Posterior vena cava (tissue), 2 donors: Measurements from ENCODE around the gene GLT6D1. TPM values are rescaled to one million over a fixed set of nuclear protein-coding genes. Genes with fewer than 3 reads are reported as not detected.
A peak's percentile ranks its signal among the peaks of the same experiment; 100 is the strongest.

Experiments
- DNase-seq: peaks from one replicate; pipeline ENCODE4 v3.0.0-alpha.2; 2020; ENCODE audit warnings: low spot score
- intact Hi-C, 2 donors: fragments of 100-400 bp; cut with DNase I; formaldehyde crosslinking; loops; one replicate each; pipeline versions ENCODE4 v1.14.1 to v1.14.2; 2022 to 2023
- total RNA-seq, 2 donors: library from RNA; stranded (reverse); fragmentation: NEBNext Ultra II Directional; extraction: Animal tissue kit (Norgen Biotek cat#: 25700); gene quantifications; one replicate each; pipeline ENCODE4 v1.2.1, GENCODE V29; 2021
- donor health status: DM: yes; HTN: yes; CAD: no.
- donor health status: DM: yes; HTN: yes; CAD: no.

GLT6D1 gene
- total RNA-seq, 2 donors from 2014 or later, result not detected

GRCh38 chr9:135577256-135577655 lies 62.1 kb downstream of the GLT6D1 start:
- DNase-seq, result peak; percentile 26
- intact Hi-C loops, result no loop called here

- peak; percentile 78 for DNase-seq
- intact Hi-C loops, result no loop called here
Observed at GRCh38 chr9:135575995-135576631, 63.2 kb downstream of the GLT6D1 start.

- intact Hi-C loops, result no loop called here
- peak; percentile 49 for DNase-seq
Observed at GRCh38 chr9:135574943-135575342, 64.4 kb downstream of the GLT6D1 start.

GRCh38 chr9:135574331-135574730 lies 65.0 kb downstream of the GLT6D1 start:
- no peak for DNase-seq
- intact Hi-C loops, result no loop called here

Other genes starting within 250 kb of the GLT6D1 start
- 1 to 10 TPM; 8.0 to 8.9 TPM for gene PPP1R26, start 159.8 kb downstream of the GLT6D1 start, total RNA-seq
- 10 to 100 TPM; 15.9 to 16.3 TPM for gene MRPS2, start 138.9 kb downstream of the GLT6D1 start, total RNA-seq
- 1 to 10 TPM in 1 of 2 donors, not detected in 1; 2.4 TPM for gene LCN1, start 118.1 kb downstream of the GLT6D1 start, total RNA-seq
- gene OBP2A, start 93.4 kb downstream of the GLT6D1 start, total RNA-seq, result not detected
- gene PAEP, start 77.8 kb downstream of the GLT6D1 start, total RNA-seq, result not detected
- gene LCN9, start 23.8 kb upstream of the GLT6D1 start, total RNA-seq, result not detected
- gene SOHLH1, start 59.9 kb upstream of the GLT6D1 start, total RNA-seq, result not detected
- gene KCNT1, start 62.6 kb upstream of the GLT6D1 start, total RNA-seq, result under 1 TPM; 0.28 to 0.38 TPM